HCT116 (cell line): ENCODE results near the gene SLC35B2. TPM values are rescaled to one million over a fixed set of nuclear protein-coding genes. Genes with fewer than 3 reads are reported as not detected.

Experiments used
- ATAC-seq: fragments of 200-7000 bp; cut with Tn5 transposase; 2 replicates; pipeline ENCODE4 v1.9.1; 2020; ENCODE audit warnings: mild to moderate bottlenecking, moderate library complexity
- BruUV-seq: library from RNA; stranded (reverse); fragments of 400-500 nt; replicated peaks from 2 replicates; lab custom pipeline; 2021; lab: Mats Ljungman, UMichigan
- CTCF ChIA-PET: fragments of 300-600 bp; sonication (Branson Sonifier 250); formaldehyde crosslinking; loops from one replicate; lab custom pipeline; 2021; ENCODE audit warnings: antibody characterized with exemption; lab: Charles Lee
- POLR2A ChIA-PET: fragments of 300-600, 350-600 bp; sonication (Branson Sonifier 250); formaldehyde crosslinking; loops from one replicate; lab custom pipeline; 2021; ENCODE audit warnings: antibody characterized with exemption; lab: Charles Lee
- RAD21 ChIA-PET, 2 experiments: fragments of 300-600 bp; sonication (Branson Sonifier 250); formaldehyde crosslinking; loops; one replicate each; lab custom pipeline; 2023; ENCODE audit warnings: low total read pairs in 2 of 2; ENCODE audit not compliant: uncharacterized antibody in 2 of 2, unreplicated experiment in 2 of 2, low non-redundant PET in 1 of 2; lab: Charles Lee
- DNase-seq: peaks from one replicate; pipeline ENCODE4 v3.0.0-alpha.2; 2010; ENCODE audit warnings: low read depth, low spot score
- H2AFZ ChIP-seq: fragments of 200-600 bp; shearing (Covaris generic), sonication (generic); 2 replicates; pipeline ENCODE4 v1.6.1; 2017; ENCODE audit warnings: low read depth, mixed run types, mixed read lengths, antibody characterized with exemption, low read length; ENCODE audit not compliant: poor library complexity, severe bottlenecking
- H3K27ac ChIP-seq: 2 replicates; pipeline ENCODE4 v1.5.1; 2012; ENCODE audit warnings: low read depth, low read length
- H3K27me3 ChIP-seq: fragments of 200-600 bp; sonication (generic); 2 replicates; pipeline ENCODE4 v1.6.1; 2016; ENCODE audit warnings: mixed run types, low read length, mixed read lengths; ENCODE audit not compliant: insufficient read depth
- H3K36me3 ChIP-seq, 2 experiments: fragments of 200-500 bp in 1 of 2; fragments of 200-600 bp in 1 of 2; sonication (Bioruptor generic) in 1 of 2; sonication (generic) in 1 of 2; 2 replicates each; pipeline versions ENCODE4 v1.5.1 to v1.6.1; 2014 to 2016; ENCODE audit warnings: low read length in 2 of 2, inconsistent platforms in 1 of 2, mixed read lengths in 1 of 2, mixed run types in 1 of 2; ENCODE audit not compliant: insufficient read depth in 2 of 2, control insufficient read depth in 1 of 2
- H3K4me1 ChIP-seq, 2 experiments: fragments of 200-600 bp in 1 of 2; sonication (generic) in 1 of 2; 2 replicates each; pipeline versions ENCODE4 v1.5.1 to v1.6.1; 2012 to 2017; ENCODE audit warnings: low read length in 2 of 2, inconsistent platforms in 1 of 2, mild to moderate bottlenecking in 1 of 2, mixed read lengths in 1 of 2, mixed run types in 1 of 2, moderate library complexity in 1 of 2; ENCODE audit not compliant: insufficient read depth in 2 of 2, control insufficient read depth in 1 of 2
- H3K4me2 ChIP-seq: fragments of 200-600 bp; sonication (generic); 2 replicates; pipeline ENCODE4 v1.6.1; 2017; ENCODE audit warnings: mixed run types, low read length, mixed read lengths
- H3K4me3 ChIP-seq, 2 experiments: fragments of 200-600 bp in 1 of 2; sonication (generic) in 1 of 2; replicated peaks in 1 of 2; 2 replicates each; pipeline ENCODE4 v1.5.1; 2011 to 2016; ENCODE audit warnings: low read length in 2 of 2, control low read depth in 1 of 2, low read depth in 1 of 2, mild to moderate bottlenecking in 1 of 2, mixed read lengths in 1 of 2, mixed run types in 1 of 2
- H3K79me2 ChIP-seq: fragments of 200-600 bp; sonication (generic); 2 replicates; pipeline ENCODE4 v1.6.1; 2017; ENCODE audit warnings: mild to moderate bottlenecking, mixed run types, low read length, moderate library complexity, mixed read lengths; ENCODE audit not compliant: insufficient read depth
- H3K9ac ChIP-seq: fragments of 200-600 bp; sonication (generic); 2 replicates; pipeline ENCODE4 v1.6.1; 2016; ENCODE audit warnings: low read length, mixed read lengths
- H3K9me2 ChIP-seq: fragments of 200-600 bp; sonication (generic), shearing (Covaris generic); 2 replicates; pipeline ENCODE4 v1.6.1; 2017; ENCODE audit warnings: mixed run types, mild to moderate bottlenecking, moderate library complexity; ENCODE audit not compliant: insufficient read depth
- H3K9me3 ChIP-seq, 2 experiments: fragments of 200-500 bp in 1 of 2; fragments of 200-600 bp in 1 of 2; sonication (Bioruptor generic) in 1 of 2; sonication (generic) in 1 of 2; 2 replicates each; pipeline ENCODE4 v1.6.1; 2014 to 2017; ENCODE audit warnings: low read length in 2 of 2, mixed read lengths in 2 of 2, inconsistent platforms in 1 of 2, low read depth in 1 of 2, mild to moderate bottlenecking in 1 of 2, mixed run types in 1 of 2, moderate library complexity in 1 of 2; ENCODE audit not compliant: control insufficient read depth in 1 of 2, insufficient read depth in 1 of 2
- H4K20me1 ChIP-seq: fragments of 200-600 bp; sonication (generic), shearing (Covaris generic); 2 replicates; pipeline ENCODE4 v1.6.1; 2017; ENCODE audit warnings: mixed run types, mild to moderate bottlenecking, moderate library complexity; ENCODE audit not compliant: insufficient read depth
- POLR2AphosphoS5 ChIP-seq: IDR thresholded peaks from 2 replicates; pipeline ENCODE4 v1.6.1; 2011; ENCODE audit warnings: mild to moderate bottlenecking, low read depth, low read length, moderate library complexity
- ZFX ChIP-seq: fragments of 450-650 bp; IDR thresholded peaks from 2 replicates; pipeline ENCODE4 v1.6.1; 2017
- intact Hi-C: fragments of 100-400 bp; cut with micrococcal nuclease; formaldehyde crosslinking; loops from 2 replicates; pipeline ENCODE4 v1.10.0; 2022
- total RNA-seq: library from RNA; stranded (reverse); gene quantifications from one replicate; pipeline ENCODE4 v1.2.1, GENCODE V29; 2021; ENCODE audit not compliant: unreplicated experiment
- TF ChIP-seq, protein P1 (sequence below), 3 experiments: fragments of 200-600 bp in 1 of 3; sonication (generic) in 1 of 3; IDR thresholded peaks in 2 of 3; conservative IDR thresholded peaks in 1 of 3; 2 replicates each; pipeline ENCODE4 v1.5.1; 2012 to 2017; ENCODE audit warnings: low read depth in 2 of 3, low read length in 2 of 3, antibody characterized with exemption in 1 of 3, borderline replicate concordance in 1 of 3, control low read depth in 1 of 3, mild to moderate bottlenecking in 1 of 3, mixed read lengths in 1 of 3, mixed run types in 1 of 3, moderate library complexity in 1 of 3; ENCODE audit not compliant: insufficient read depth in 1 of 3

The SLC35B2 gene
- total RNA-seq, 1 experiment from 2014 or later: 50.5 TPM

DNA sequence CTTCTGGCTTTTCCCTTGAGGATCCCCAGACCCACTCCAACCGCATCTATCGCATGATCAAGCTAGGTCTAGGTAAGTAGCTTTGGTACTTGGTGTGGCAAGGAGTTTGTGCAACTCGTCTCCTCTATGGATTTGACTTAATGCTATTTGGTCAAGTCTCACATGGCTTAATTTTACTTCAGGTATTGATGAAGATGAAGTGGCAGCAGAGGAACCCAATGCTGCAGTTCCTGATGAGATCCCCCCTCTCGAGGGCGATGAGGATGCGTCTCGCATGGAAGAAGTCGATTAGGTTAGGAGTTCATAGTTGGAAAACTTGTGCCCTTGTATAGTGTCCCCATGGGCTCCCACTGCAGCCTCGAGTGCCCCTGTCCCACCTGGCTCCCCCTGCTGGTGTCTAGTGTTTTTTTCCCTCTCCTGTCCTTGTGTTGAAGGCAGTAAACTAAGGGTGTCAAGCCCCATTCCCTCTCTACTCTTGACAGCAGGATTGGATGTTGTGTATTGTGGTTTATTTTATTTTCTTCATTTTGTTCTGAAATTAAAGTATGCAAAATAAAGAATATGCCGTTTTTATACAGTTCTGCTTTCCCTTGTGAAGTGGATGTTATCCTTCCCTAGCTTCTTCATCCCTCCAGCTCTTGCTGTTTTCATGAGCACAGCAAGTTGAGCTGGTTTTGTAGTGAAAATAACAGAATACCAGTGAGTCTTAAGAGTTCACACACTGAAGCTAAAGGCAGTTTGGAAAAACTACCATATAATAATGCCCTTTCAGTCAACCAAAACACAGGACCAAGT, 3.8 kb downstream of the SLC35B2 start:
- peaks cover 50 to 57% of the 10 kb centered on the region in 2 experiments for H3K36me3 ChIP-seq
- H3K27me3 ChIP-seq: no peaks in the 10 kb centered on the region
- TSS peak; percentile 4 for BruUV-seq
- no peak overlapping the region for H2AFZ ChIP-seq
- no peaks in the 10 kb centered on the region for H3K9me2 ChIP-seq
- CTCF ChIA-PET: interaction anchor here (0.6 to 2.2 kb wide), 3 partner anchors 11 to 157 kb away, joined by 3 to 7 read pairs (median 6); no protein-coding TSS in a partner anchor
- POLR2A ChIA-PET: no interaction called here
- H3K79me2 ChIP-seq: peaks cover 59% of the 10 kb centered on the region
- peak; percentile 22 for ATAC-seq
- no peak for DNase-seq
- no peak overlapping the region for H3K4me3 ChIP-seq
- TF ChIP-seq ZFX (no peak), POLR2AphosphoS5 (peak; percentile 9; the same call in 1 of the 2 replicates)
- TF ChIP-seq, protein P1, sequence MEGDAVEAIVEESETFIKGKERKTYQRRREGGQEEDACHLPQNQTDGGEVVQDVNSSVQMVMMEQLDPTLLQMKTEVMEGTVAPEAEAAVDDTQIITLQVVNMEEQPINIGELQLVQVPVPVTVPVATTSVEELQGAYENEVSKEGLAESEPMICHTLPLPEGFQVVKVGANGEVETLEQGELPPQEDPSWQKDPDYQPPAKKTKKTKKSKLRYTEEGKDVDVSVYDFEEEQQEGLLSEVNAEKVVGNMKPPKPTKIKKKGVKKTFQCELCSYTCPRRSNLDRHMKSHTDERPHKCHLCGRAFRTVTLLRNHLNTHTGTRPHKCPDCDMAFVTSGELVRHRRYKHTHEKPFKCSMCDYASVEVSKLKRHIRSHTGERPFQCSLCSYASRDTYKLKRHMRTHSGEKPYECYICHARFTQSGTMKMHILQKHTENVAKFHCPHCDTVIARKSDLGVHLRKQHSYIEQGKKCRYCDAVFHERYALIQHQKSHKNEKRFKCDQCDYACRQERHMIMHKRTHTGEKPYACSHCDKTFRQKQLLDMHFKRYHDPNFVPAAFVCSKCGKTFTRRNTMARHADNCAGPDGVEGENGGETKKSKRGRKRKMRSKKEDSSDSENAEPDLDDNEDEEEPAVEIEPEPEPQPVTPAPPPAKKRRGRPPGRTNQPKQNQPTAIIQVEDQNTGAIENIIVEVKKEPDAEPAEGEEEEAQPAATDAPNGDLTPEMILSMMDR (IDR thresholded peaks at IDR 0.05 in 2 of 3, conservative IDR thresholded peaks at IDR 0.05 in 1 of 3; ENCODE audit: borderline replicate concordance in 1 of 3, insufficient read depth in 1 of 3, low read depth in 2 of 3, low read length in 2 of 3): peak in 2 of 3 experiments; percentile 57 to 60; a peak in 4 of 6 replicates
- TF ChIP-seq, all 23 proteins: peak for 2
- H3K27ac ChIP-seq: no peak overlapping the region; the same call in 1 of the 2 replicates
- peaks cover 58% of the 10 kb centered on the region; the same call in 1 of the 2 replicates for H4K20me1 ChIP-seq
- H3K9ac ChIP-seq: no peak overlapping the region
- peaks cover 6 to 36% of the 10 kb centered on the region in 2 experiments for H3K4me1 ChIP-seq
- RAD21 ChIA-PET: no interaction called here
- intact Hi-C loops: loop anchor here (5.0 kb wide), 1 partner anchor 156 kb away; no protein-coding TSS in a partner anchor
- H3K4me2 ChIP-seq: no peak overlapping the region
- no peaks in the 10 kb centered on the region for H3K9me3 ChIP-seq
